ENCODE results near the gene CKAP5.

CKAP5 gene

GRCh38 chr11:46766656-46767055 is 79.4 kb downstream of the CKAP5 start:
- no peak for TF ChIP-seq CTCF (IDR thresholded peaks at IDR 0.05)
- Histone ChIP-seq H3K4me1 (no peaks in the 10 kb centered on the region), H3K79me2 (no peaks in the 10 kb centered on the region), H3K36me3 (ENCODE audit: control insufficient read depth, insufficient read depth, low read length) (no peaks in the 10 kb centered on the region), H3K9me3 (ENCODE audit: control insufficient read depth, low read length) (no peaks in the 10 kb centered on the region), H3K27me3 (ENCODE audit: control insufficient read depth, insufficient read depth, low read length) (no peaks in the 10 kb centered on the region), H3K4me3 (ENCODE audit: low read depth, low read length) (no peak overlapping the region), H3K27ac (no peak overlapping the region), H3K4me2 (ENCODE audit: low read length) (no peak overlapping the region), H2AFZ (no peak overlapping the region), H3K9ac (no peak overlapping the region)

GRCh38 chr11:46762248-46762647 is 83.8 kb downstream of the CKAP5 start:
- Histone ChIP-seq H3K27ac (no peak overlapping the region), H3K9me3 (ENCODE audit: control insufficient read depth, low read length) (no peaks in the 10 kb centered on the region), H2AFZ (no peak overlapping the region), H3K36me3 (ENCODE audit: control insufficient read depth, insufficient read depth, low read length) (no peaks in the 10 kb centered on the region), H3K4me1 (no peaks in the 10 kb centered on the region), H3K79me2 (no peaks in the 10 kb centered on the region), H3K4me2 (ENCODE audit: low read length) (no peak overlapping the region), H3K4me3 (ENCODE audit: low read depth, low read length) (no peak overlapping the region), H3K9ac (no peak overlapping the region), H3K27me3 (ENCODE audit: control insufficient read depth, insufficient read depth, low read length) (no peaks in the 10 kb centered on the region)
- no peak for TF ChIP-seq CTCF (IDR thresholded peaks at IDR 0.05)

GRCh38 chr11:46761807-46762206 is 84.3 kb downstream of the CKAP5 start:
- Histone ChIP-seq H3K27me3 (ENCODE audit: control insufficient read depth, insufficient read depth, low read length) (no peaks in the 10 kb centered on the region), H3K79me2 (no peaks in the 10 kb centered on the region), H3K4me1 (no peaks in the 10 kb centered on the region), H3K9me3 (ENCODE audit: control insufficient read depth, low read length) (no peaks in the 10 kb centered on the region), H2AFZ (no peak overlapping the region), H3K4me2 (ENCODE audit: low read length) (no peak overlapping the region), H3K27ac (no peak overlapping the region), H3K4me3 (ENCODE audit: low read depth, low read length) (no peak overlapping the region), H3K36me3 (ENCODE audit: control insufficient read depth, insufficient read depth, low read length) (no peaks in the 10 kb centered on the region), H3K9ac (no peak overlapping the region)
- TF ChIP-seq CTCF (IDR thresholded peaks at IDR 0.05), result no peak

- H3K36me3 ChIP-seq (ENCODE audit: control insufficient read depth, insufficient read depth, low read length), result no peaks in the 10 kb centered on the region
- TF ChIP-seq CTCF (IDR thresholded peaks at IDR 0.05), result no peak
- no peak overlapping the region for H2AFZ ChIP-seq
- H3K79me2 ChIP-seq, result no peaks in the 10 kb centered on the region
- no peak overlapping the region for H3K4me3 ChIP-seq (ENCODE audit: low read depth, low read length)
- H3K9ac ChIP-seq, result no peak overlapping the region
- no peaks in the 10 kb centered on the region for H3K27me3 ChIP-seq (ENCODE audit: control insufficient read depth, insufficient read depth, low read length)
- H3K27ac ChIP-seq, result no peak overlapping the region
- H3K4me2 ChIP-seq (ENCODE audit: low read length), result no peak overlapping the region
- no peaks in the 10 kb centered on the region for H3K4me1 ChIP-seq
- no peaks in the 10 kb centered on the region for H3K9me3 ChIP-seq (ENCODE audit: control insufficient read depth, low read length)
Measured at GRCh38 chr11:46760429-46761128, 85.5 kb downstream of the CKAP5 start.

GRCh38 chr11:46759196-46759595 is 86.9 kb downstream of the CKAP5 start:
- Histone ChIP-seq H3K79me2 (no peaks in the 10 kb centered on the region), H2AFZ (no peak overlapping the region), H3K9ac (no peak overlapping the region), H3K4me3 (ENCODE audit: low read depth, low read length) (no peak overlapping the region), H3K9me3 (ENCODE audit: control insufficient read depth, low read length) (no peaks in the 10 kb centered on the region), H3K4me1 (no peaks in the 10 kb centered on the region), H3K27ac (no peak overlapping the region), H3K27me3 (ENCODE audit: control insufficient read depth, insufficient read depth, low read length) (no peaks in the 10 kb centered on the region), H3K4me2 (ENCODE audit: low read length) (no peak overlapping the region), H3K36me3 (ENCODE audit: control insufficient read depth, insufficient read depth, low read length) (no peaks in the 10 kb centered on the region)
- no peak for TF ChIP-seq CTCF (IDR thresholded peaks at IDR 0.05)
